NCI-H146 (cell line): ENCODE data around the gene KCP.

Experiments
- DNase-seq: peaks from one replicate; lab custom pipeline; 2025; lab: John Stamatoyannopoulos, UW

KCP gene

DNA sequence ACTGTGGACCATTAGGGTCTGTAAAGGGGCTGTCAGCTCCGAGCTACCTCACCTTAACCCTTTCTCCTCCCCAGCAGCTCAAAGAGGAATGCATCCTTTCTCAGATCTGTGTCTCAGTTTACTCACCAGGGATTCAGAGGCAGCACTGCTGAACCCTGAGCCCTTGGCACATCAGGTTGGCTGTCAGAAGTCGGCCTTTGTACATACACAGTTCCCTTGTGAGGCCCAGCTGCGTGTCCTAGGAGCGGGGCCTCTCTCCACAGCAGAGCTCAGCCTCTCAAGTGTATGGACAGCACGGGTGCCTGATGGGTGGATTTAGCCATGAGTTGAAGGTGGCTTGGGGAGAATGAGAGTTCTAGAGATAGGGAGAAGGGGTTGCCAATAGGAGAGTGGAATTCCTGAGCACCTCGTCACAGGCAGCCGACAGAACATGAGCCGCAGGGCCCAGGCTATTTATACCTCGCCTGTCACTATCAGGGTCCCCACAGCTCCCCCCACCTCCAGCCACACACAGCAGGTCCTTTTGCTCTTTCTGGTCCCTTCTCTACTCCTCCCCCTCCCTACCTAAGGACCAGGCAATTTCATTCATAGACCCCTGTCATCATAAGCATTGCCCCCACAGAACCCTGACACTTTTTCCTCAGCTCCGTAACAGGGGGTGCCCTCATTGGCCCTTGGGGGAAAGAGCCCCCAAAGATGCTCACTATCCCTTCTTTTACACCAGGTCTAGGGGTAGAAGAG is 82.4 kb downstream of the KCP start:
- DNase-seq: no peak

DNA sequence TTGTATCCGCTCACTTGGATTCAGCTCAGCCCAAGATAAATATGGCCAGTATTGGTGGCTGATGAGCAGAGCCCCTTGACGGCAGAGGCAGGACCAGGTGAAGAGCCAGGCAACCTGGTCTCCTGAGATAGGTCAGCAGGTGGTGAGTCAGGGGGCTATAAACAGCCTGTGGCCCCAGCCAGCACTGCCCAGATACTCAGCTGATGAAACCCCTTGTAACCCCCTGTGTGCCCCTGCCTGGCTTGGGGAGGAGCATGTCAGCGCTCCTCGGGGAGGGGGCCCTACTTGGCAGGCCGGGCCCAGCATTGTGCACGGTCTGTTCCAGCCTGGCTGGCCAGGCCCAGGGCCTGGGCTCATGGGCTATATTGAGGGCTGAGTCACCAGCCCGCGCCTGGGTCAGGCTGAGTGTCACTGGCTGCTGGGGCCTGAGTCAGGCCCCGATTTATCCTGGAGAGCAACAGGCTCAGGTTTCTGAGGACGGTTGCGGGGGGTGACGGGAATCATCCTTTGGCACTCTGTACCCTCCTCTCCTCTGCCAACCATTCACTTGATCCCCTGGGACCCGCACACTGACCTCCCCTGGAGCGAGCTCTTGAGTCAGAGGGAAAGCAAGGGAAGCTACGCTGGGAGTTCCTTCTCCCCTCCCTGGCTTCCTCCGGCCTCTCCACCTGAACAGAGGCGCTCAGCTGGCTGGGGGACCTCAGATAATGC is 83.1 kb downstream of the KCP start:
- DNase-seq: no peak

DNA sequence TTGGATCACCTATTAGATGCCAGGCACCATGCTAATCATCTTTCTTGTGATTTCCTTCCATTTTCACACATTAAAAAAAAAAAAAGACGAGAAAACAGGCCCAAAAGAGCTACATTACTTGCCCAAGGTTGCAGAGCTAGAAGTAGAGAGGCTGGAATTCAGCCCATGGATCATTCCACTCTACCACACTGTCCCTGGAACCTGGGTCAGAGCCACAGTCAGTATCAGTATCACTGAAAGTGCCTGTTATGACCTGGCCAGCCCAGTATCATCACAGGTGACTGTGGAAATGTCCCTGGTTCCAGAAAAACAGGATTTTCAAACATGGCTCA is 83.6 kb downstream of the KCP start:
- DNase-seq: no peak
